HG02610 (cell line): Measurements from ENCODE around the gene CTNNBIP1.
A peak's percentile ranks its signal among the peaks of the same experiment; 100 is the strongest.
"Not testable (repeated sequence)": the region's sequence is repeated elsewhere in the genome, so short reads cannot be mapped to it uniquely, and the experiment has no call there.

Experiments
- ATAC-seq: cut with Tn5 transposase; IDR thresholded peaks from one replicate; pipeline ENCODE4 v1.9.1; 2021; ENCODE audit warnings: mild to moderate bottlenecking, moderate library complexity; ENCODE audit not compliant: unreplicated experiment

The CTNNBIP1 gene, protein sequence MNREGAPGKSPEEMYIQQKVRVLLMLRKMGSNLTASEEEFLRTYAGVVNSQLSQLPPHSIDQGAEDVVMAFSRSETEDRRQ

DNA sequence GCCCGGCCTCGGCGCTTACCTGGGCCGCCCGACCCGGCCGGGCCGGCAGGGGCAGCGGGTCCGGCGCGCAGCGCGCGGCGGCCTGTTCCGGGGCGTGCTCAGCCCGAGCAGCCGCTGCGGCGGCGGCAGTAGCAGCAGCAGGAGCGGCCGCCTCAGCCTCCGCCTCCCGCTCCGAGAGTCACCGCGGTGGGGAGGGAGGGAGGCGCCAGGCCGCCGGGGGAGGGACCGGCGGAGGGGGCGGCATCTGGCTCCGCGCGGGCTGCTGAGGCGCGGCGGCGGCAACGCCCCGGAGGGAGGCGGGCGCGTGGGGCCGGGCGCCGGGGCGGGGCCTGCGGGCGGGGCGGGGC is at the start of gene CTNNBIP1:
Gene CTNNBIP1, minus strand, starts transcription at position 194 of the 347 bp plus-strand sequence. CDS start 38,205 bp downstream, outside the sequence.
- ATAC-seq: peak; percentile 75

DNA sequence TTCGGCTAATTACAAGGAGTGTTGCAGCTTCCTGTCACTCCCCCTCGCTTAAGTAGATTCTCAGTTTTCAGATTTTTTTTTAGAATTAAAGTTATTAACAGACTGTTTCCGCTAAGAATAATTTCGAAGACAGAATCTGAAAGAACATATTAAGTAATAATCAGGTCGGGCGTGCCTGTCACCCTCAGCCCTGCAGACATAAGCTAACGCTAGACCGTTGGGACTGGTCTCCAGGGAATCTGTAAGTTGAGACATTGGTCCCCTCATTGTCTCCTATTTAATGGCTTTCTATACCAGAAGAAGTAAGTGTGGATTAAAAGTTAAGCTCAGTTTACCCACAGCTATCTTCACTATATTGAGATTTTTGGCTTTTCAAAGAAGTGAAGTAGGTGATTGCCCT is 47.7 kb upstream of the CTNNBIP1 start:
- no peak for ATAC-seq

DNA sequence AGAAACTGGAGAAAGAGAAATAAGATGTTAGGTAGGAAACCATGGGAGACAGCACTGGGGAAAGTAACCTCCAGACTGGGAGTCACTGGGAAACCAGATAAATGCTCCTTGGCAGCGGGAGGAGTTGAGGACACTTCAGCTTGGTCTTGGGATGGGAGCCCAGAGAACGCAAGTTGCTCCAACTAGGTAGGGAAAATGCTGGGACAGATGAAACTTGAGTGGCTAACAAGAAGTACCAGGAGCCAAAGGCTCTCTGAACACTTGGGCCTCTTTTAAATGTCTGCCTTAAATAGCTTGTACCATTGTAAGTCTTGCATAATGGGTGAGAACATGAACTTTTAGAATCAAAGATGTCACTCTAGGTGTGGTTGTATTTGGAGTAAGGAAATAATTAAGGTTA is 36.2 kb upstream of the CTNNBIP1 start:
- ATAC-seq: no peak

DNA sequence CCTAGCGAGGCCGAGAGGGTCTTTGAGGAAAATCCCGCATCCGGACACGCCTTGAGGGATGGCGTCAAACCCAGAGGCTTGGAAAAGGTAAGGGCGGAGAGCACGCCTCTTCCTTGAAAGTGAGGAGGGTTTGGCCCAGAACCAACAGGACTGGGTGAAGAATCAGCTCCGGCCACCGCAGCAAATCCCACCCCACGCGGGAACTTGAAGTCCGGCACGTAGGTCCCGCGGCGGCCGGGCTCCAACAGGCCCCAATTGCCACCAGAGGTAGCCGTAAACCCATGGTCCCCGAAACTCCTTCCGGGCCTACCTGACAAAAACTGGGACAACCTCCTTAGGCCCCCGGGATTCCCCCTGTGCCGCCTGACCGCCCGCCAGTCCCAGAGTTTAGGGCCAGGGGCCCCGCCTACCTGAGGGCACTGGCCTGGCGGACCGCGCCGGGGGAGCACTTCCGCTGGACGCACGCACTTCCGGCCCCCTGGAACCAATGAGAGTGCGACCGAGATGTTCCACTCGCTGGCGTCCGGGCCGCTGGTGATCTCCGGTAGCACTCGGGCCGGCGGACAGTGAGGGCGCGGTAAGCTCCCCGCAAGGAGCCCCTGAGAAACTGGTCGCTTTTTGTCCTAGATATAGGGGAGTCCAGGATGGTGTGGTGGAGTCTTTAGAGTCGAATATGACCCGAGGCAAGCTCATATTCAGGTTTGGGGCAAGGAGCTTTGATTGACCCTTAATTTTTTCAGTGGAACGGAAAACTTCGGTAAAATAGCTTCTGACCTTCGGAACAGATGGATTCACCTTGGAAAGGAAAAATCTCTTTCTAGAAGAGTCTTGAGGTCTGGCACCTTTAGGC is 33.1 kb upstream of the CTNNBIP1 start, which contains the start of the genes LZIC and NMNAT1:
Gene LZIC, minus strand, starts transcription at position 453 of the 850 bp plus-strand sequence. CDS start 6,772 bp downstream, outside the sequence.
Gene NMNAT1, plus strand, starts transcription at position 537 of the 850 bp plus-strand sequence. CDS start 28,599 bp downstream, outside the sequence.
- ATAC-seq: peak; percentile 88

DNA sequence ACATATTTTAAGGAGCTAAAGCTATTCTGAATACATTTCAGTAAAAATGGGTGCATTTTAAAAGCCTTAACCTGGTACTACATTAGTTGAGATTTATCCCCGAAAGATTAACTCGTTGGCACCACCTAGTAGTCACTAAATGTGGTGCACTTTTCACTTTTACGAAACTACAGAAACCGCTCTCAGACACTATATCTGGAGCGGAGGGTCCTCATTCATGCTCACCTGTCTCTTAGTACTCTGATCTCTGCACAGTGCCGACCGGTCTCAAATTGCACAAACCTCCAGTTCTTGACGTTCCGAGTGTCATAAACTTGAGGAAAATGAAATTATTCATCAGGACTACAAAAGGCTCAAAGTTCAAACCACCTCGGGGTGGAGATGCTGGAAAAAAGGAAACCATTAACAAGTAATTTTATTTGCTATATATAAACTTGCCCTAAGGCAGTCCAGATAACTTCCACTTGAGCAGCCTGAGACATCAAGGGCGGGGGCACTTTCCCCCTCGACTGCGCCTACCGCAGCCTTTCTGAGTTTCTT is 32.4 kb upstream of the CTNNBIP1 start:
- ATAC-seq: peak; percentile 35

DNA sequence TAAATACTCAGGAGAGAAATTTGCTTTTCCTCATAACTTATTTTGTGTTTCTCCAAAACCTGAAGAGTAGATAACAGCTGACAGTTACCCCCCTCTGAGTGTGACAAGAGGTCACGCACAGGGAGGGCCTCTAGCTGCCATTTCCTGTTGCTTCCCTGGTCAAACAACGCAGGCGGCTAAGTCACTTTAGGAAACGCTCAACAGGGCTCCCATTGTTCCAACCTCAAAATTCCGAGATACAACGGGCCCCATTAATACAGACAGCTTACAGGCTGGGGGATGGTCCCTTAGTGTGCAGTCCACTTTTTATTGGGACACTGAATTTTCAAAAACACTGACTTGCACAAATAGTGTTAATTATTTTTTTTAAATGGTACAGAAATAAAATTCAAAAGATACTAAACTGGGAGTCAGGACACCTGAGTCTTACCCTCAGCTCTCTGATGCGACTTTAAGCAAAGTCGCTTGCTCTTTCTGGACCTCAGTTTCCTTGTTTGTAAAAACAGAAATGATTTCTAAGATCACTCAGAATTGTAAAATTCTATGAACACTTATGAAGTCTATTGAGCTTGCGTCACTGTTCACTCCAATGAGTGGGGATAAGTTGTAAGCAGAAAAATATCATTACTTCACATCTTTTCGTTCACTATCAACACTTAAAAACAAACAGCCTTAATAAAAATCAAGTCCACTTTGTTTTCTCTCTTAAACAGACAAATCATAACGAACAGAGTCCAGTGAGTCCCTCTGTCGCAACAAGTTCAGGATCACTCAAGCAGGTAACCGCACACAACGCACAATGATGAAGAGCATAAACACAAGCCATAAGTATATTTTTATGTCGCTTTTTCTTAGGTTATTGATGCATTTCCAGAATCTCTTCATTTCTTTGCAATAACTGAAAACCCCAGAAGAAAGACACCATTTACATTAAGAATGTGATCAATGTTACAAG is 19.6 kb upstream of the CTNNBIP1 start:
- no peak for ATAC-seq

DNA sequence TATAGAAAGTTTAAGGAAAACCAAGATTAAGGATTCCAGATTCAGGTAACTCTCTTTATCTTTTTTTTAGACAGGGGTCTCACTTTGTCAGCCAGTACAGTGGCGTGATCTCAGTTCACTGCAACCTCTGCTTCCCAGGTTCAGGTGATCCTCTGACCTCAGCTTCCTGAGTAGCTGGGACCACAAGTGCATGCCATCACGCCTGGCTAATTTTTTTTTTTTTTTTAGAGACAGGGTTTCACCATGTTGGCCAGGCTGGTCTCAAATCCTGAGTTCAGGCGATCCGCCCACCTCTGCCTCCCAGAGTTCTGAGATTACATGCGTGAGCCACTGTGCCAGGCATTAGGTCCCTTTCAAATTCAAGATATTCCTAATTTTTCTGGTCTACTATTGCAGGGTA is 17.2 kb upstream of the CTNNBIP1 start:
- ATAC-seq: no peak

DNA sequence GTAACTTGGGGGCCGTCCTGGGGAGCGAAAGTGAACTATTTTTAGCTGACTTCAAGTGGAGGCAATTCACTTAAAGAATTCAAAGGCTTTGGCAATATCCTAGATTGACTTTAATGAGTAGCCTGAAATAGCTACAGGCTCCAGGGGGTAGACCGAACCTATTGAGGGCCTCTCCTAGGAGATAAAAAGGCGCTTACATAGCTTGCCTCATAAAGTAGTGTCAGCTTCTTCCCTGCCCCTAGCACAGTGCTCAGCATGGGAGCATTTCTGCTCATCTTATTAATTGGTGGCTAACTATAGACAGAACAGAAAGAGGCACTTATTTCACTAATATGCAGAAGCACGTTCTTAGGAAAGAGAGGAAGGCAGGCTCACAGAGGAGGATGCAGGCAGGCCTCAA is 12.3 kb upstream of the CTNNBIP1 start:
- no peak for ATAC-seq

DNA sequence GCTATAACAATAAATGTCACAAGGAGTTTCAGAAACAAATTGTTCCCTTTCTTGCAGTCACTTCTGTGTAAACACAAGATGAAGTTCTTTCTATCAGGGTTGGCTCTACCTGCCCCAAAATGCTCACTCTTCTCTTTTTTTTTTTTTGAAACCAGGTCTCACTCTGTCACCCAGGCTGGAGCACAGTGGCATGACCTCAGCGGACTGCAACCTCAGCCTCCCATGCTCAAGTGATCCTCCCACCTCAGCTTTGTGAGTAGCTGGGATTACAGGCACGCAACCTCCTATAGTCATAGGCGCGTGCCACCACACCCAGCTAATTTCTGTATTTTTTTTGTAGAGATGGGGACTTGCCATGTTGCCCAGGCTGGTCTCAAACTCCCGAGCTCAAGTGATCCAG is 10.5 kb upstream of the CTNNBIP1 start:
- ATAC-seq: no peak

DNA sequence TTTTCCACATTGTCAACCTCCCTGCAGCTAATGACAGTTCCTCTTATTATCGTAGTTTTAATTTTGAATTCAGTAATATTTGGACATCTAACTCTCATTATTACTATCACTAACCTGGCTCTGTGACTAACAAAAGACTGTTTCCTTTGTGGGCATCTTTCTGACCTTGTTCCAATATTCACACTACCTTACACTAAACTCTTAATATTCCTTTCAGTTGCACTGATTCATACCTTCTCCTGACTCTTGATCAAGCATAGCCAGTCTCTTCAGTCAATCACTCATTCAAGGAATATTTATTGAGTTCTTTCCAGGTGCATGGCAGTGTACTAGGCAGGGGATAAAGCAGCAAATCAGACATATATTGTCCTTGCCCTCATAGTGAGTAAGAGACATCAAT is 7.8 kb upstream of the CTNNBIP1 start:
- no peak for ATAC-seq

DNA sequence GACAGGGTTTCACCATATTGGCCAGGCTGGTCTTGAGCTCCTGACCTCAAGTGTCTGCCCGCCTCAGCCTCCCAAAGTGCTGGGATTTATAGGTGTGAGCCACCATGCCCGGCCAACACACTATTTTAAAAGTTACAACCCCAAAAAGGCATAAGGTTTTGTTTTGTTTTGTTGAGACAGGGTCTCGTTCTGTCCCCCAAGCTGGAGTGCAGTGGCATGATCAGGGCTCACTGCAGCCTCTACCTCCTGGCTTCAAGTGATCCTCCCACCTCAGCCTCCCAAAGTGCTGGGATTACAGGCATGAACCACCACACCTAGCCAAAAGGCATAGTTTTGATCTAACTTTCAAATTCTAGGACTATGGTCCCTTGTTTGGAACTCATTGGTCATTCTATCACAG is 7.4 kb upstream of the CTNNBIP1 start:
- ATAC-seq: not testable (repeated sequence)

DNA sequence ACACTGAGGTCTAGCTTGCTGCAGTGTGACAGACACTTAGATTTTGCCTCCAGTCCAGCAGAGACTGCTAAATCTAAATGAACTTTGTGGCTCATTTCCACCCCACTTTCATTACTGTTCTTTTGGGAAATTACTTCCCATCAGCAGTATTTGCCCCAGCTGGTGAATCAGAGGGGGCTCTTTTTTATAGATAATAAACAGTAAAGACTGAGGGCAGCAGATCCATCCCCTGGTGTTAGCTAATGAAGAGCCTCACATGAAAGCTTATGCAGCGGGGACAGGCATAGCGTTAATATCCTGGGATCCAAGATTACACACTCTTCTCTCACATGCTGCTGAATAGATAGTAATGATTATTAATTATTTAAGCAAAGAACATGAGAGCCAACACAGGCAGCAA is 6.4 kb upstream of the CTNNBIP1 start:
- ATAC-seq: no peak

DNA sequence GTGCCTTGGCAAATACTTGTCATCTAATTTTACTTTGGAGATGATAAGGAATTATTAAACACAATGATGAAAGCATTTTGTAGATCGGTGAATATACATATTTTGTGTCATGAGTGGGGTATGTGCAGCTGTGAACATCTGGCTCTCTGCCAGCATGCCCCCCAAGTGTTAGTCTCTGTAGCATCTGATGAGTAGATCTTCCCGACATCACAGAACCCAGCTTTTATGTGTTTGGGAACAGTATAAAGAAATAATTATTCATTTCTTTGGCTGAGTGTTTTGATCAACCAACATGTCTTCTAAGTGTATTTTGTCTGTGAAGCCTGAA is 4.5 kb upstream of the CTNNBIP1 start:
- ATAC-seq: no peak

DNA sequence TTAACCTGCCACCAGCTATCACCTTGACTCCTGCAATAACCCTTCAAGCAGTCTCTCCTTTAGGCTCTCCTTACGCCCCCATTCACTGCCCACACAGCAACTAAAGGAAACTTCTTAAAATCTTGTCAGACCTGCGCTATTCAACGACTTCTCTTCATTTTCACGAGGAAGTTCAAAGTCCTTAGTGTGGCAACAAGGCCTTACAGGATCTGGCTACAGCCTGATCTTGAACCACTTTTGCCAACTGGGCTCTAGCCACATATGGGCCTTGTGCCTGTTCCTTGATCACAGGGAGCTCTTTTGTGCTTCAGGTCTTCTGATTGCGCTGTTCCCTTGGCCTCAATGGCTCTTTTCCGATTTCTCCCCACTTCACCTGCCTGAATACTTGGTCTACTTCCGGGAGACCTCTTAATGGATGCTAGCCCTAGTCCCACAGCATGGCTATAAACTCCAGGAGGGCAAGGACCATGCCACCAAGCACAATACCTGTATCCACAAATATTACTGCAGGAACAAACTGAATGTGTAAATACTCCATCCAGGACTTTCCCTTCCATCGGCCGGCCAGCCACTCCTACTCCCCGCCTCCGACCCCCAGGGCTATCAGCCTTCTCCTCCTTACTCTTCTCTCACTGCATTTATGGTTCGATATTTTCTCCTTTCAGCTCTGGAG is 2.3 kb upstream of the CTNNBIP1 start:
- ATAC-seq: no peak

DNA sequence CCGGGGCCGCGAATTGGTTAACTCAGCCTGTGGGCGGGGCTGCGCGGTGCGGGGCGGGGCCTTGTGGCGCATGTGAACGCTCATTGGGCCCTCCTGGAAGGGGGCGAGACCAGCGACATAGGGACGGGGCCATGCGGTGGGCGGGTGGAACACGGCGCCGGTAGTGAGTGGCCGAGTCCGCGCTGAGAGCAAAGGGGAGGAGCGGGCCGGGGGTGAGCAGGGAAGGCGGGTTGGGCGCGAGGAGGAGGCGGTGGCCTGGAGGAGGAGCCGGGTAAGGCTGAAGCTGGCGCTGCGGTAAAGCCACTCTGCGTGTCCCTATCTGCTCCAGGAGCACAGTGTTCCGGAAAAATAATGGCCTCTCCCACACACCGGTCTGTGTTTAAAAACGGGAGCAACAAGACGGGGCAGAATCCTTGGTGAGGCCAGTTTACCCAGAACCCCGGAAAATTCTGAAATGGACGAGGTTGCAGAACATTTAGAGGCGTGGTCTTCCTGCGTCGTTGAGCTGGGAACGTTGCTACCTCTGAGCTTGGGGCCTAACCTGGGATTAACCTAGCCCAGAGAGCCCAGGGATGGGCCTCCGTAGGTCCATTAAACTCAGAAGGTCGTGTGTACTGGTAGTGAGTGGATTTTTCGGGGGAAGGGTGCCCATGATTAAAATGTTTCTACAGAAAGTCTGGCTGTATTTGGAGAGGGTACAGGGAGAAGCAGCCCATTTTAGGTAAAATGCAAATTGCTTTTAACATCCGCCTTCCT is 532 bp upstream of the CTNNBIP1 start:
- peak; percentile 94 for ATAC-seq

DNA sequence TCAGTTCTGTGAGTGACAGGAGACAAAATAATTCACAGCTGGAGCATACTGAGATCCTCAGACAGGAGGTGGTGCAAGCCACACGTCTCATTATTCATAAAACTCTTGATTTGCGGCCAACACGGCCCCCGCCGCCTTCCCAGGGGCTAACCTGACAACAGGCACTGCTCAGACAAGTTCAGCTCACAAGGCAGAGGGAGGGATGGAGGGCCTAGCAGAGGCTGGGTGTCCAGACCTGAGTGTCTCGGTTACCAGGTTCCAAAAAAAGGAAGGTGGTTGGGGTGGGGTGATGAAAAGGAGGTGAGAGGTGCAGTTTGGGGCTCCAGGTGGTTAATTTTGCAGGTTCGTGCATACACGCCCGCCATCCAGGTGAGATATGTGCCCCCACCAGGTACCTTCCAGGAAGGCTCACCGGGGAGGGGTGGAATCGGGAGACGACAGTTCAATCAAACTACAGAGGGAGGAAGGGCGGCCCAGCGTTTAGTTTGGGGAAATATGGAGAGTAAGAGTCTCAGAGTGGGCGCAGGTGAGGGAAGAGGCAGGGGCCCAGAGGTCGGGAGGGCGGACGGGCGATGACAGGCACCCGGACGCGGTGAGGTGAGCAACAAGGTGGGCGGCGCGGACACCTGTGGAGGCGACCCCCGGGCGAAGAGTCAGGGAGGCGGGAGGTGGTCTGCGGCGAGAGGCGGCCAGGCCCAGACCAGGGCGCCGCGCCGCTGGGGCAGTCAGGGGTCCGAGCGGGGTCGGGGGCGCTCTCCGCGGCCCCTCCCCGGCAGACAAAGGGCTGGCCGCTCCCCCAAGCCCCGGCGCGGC is 629 bp downstream of the CTNNBIP1 start:
- no peak for ATAC-seq

DNA sequence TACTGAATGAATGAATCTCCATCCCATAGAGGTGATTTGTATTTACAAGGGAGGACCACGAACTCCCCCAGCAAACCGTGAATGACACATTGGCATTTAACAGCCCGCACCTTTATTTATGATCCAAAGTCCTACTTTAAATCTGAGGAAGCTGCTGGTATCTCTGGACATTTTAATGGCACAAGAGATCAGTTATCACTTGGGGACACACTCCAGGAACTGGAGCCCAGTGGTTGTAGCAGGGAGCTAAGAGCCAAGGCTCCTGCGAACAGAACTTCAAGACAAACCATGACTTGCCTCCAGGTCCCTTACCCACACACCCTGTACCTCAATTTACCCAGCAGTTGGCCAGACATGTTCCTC is 1.2 kb downstream of the CTNNBIP1 start:
- no peak for ATAC-seq

DNA sequence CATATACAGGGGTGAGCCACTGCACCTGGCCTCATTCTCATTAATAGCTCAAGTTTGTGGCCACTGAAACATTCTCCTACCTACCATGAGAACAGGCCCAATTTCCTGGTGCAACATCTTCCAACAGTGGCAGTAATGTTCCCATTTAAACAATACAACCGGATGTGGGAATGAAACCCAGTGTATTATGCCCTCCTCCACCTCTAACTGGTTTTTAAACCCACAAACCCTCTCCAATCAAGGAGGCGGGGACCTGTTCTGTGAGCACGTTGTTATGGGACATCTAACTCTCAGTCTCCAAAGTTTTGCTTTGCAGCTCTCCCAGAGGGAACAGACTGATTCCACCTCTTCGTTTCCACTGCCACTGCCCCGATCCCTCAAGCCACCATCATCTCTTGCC is 2.6 kb downstream of the CTNNBIP1 start:
- ATAC-seq: no peak

DNA sequence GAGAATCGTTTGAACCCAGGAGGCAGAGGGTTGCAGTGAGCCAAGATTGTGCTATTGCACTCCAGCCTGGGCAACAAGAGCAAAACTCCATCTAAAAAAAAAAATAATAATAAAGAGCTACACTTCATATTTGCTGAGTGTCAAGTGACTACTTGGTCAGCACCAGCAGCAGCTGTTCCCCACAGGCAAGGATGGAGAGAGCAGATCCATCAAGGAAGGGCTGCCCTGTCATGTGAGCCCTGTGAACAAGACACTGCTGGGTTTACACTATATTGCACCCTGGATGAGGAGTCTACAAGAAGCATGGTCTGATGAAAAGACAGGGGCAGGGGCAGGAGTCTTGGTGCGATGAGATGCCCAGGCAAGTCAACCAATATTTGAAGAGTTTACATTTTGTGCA is 3.6 kb downstream of the CTNNBIP1 start:
- ATAC-seq: no peak
